Activated CD8-positive, alpha-beta T cell treated with anti-CD3 and anti-CD28 coated beads for 36 hours (primary cell): ENCODE data around the gene C22orf15. TPM values are rescaled to one million over a fixed set of nuclear protein-coding genes. Genes with fewer than 3 reads are reported as not detected.
"Not testable (repeated sequence)": the region's sequence is repeated elsewhere in the genome, so short reads cannot be mapped to it uniquely, and the experiment has no call there.

Experiments
- ATAC-seq: fragments of 200-7000 bp; cut with Tn5 transposase; one replicate; pipeline ENCODE4 v1.10.0; 2021; ENCODE audit warnings: mild to moderate bottlenecking, moderate library complexity
- CTCF ChIA-PET: fragments of 350-600 bp; sonication (Branson Sonifier 250); formaldehyde crosslinking; loops from one replicate; lab custom pipeline; 2021; ENCODE audit warnings: antibody characterized with exemption; lab: Charles Lee
- POLR2A ChIA-PET: fragments of 350-600 bp; sonication (Branson Sonifier 250); formaldehyde crosslinking; loops from one replicate; lab custom pipeline; 2021; ENCODE audit warnings: antibody characterized with exemption; lab: Charles Lee
- DNase-seq: peaks from one replicate; pipeline ENCODE4 v3.0.0-alpha.2; 2020
- H3K27ac Mint-ChIP-seq: one replicate; pipeline ENCODE4 v1.8.0; 2021; ENCODE audit warnings: mild to moderate bottlenecking, mixed read lengths
- H3K27me3 Mint-ChIP-seq: one replicate; pipeline ENCODE4 v1.8.0; 2021; ENCODE audit warnings: mixed read lengths
- H3K36me3 Mint-ChIP-seq: one replicate; pipeline ENCODE4 v1.8.0; 2021; ENCODE audit warnings: low read depth, mixed read lengths
- H3K4me1 Mint-ChIP-seq: one replicate; pipeline ENCODE4 v1.8.0; 2021; ENCODE audit warnings: low read depth, mixed read lengths
- H3K4me3 Mint-ChIP-seq: one replicate; pipeline ENCODE4 v1.8.0; 2021; ENCODE audit warnings: mild to moderate bottlenecking, moderate library complexity, mixed read lengths
- H3K9me3 Mint-ChIP-seq: one replicate; pipeline ENCODE4 v1.8.0; 2021; ENCODE audit warnings: mixed read lengths
- intact Hi-C: fragments of 100-400 bp; cut with micrococcal nuclease; formaldehyde crosslinking; loops from one replicate; pipeline ENCODE4 v1.10.0; 2022
- total RNA-seq, 2 experiments: library from RNA; stranded (reverse); gene quantifications; one replicate each; pipeline ENCODE4 v1.2.3, GENCODE V29; 2021
- TF ChIP-seq, protein P1 (sequence below): fragments of 200-600 bp; IDR thresholded peaks from one replicate; pipeline ENCODE4 v1.8.0; 2022; ENCODE audit warnings: antibody characterized with exemption, mild to moderate bottlenecking

Gene C22orf15
- total RNA-seq, 2 experiments from 2014 or later = 1.1 to 2.1 TPM

DNA sequence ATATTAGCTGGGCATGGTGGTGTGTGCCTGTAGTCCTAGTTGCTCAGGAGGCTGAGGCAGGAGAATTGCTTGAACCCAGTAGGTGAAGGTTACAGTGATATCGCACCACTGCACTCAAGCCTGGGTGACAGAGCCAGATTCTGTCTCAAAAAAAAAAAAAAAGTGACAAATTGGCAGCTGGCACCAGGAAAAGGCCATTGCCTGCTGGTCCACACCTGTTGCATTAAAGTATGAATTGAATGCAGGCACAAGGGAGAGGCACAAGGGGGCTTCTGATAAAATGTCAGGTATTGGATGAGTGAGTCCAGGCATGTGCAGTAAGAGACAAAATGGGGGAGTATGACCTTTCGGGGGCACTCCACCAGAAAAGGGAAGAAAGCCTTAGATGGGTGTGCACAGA lies 40.1 kb upstream of the C22orf15 start:
- Mint-ChIP-seq H3K9me3 (no peaks in the 10 kb centered on the region), H3K27me3 (peaks cover 2% of the 10 kb centered on the region), H3K36me3 (no peaks in the 10 kb centered on the region), H3K4me1 (no peaks in the 10 kb centered on the region), H3K27ac (no peak overlapping the region), H3K4me3 (no peak overlapping the region)
- ChIA-PET POLR2A (interaction anchor here (0.6 kb wide), 1 partner anchor 41 kb away, joined by 3 read pairs; no protein-coding TSS in a partner anchor), CTCF (no interaction called here)
- DNase-seq (no peak), ATAC-seq (no peak)
- intact Hi-C loops = no loop called here
- TF ChIP-seq, protein P1, sequence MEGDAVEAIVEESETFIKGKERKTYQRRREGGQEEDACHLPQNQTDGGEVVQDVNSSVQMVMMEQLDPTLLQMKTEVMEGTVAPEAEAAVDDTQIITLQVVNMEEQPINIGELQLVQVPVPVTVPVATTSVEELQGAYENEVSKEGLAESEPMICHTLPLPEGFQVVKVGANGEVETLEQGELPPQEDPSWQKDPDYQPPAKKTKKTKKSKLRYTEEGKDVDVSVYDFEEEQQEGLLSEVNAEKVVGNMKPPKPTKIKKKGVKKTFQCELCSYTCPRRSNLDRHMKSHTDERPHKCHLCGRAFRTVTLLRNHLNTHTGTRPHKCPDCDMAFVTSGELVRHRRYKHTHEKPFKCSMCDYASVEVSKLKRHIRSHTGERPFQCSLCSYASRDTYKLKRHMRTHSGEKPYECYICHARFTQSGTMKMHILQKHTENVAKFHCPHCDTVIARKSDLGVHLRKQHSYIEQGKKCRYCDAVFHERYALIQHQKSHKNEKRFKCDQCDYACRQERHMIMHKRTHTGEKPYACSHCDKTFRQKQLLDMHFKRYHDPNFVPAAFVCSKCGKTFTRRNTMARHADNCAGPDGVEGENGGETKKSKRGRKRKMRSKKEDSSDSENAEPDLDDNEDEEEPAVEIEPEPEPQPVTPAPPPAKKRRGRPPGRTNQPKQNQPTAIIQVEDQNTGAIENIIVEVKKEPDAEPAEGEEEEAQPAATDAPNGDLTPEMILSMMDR = no peak

DNA sequence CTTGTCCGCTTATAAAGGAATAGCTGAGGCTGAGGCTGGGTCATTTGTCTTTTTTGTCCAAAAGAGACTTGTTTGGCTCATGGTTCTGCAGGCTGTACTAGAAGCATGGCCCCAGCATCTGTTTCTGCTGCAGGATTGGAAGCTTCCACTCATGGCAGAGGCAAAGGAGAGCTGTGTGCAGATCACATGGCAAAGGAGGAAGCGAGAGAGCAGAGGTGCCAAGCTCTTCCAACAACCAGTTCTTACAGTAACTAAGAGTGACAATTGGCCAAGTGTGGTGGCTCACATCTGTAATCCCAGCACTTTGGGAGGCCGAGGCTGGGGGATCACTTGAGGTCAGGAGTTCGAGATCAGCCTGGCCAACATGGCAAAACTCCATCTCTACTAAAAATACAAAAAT lies 34.7 kb upstream of the C22orf15 start:
- H3K36me3 Mint-ChIP-seq, DNase-seq, H3K9me3 Mint-ChIP-seq, H3K27me3 Mint-ChIP-seq, ATAC-seq, H3K4me1 Mint-ChIP-seq, H3K27ac Mint-ChIP-seq, POLR2A ChIA-PET, intact Hi-C loops, H3K4me3 Mint-ChIP-seq: not testable (repeated sequence)
- CTCF ChIA-PET = interaction anchor here (1.9 kb wide), 1 partner anchor 122 kb away, joined by 4 read pairs; no protein-coding TSS in a partner anchor

DNA sequence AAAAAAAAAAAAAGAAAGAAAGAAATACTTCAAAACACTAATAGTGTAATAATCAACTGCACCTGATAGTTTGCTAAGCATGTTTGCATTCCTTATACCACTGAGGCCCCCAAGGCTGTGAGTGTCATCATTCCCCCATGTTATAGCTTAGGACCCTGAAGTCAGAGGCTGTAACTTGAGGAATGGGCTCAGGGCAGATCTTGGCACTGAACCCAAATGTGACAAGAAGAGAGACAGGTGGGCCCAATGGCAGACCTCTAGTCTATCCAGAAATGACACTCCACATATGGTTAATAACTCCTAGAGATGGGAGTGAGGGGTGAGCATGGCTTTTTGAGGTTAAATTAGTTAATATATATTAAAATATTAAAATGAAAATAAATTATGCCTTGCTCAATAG lies 25.1 kb upstream of the C22orf15 start:
- TF ChIP-seq, protein P1 = no peak
- CTCF ChIA-PET = no interaction called here
- H3K27ac Mint-ChIP-seq = no peak overlapping the region
- H3K4me3 Mint-ChIP-seq = no peak overlapping the region
- POLR2A ChIA-PET = no interaction called here
- H3K36me3 Mint-ChIP-seq = no peaks in the 10 kb centered on the region
- H3K9me3 Mint-ChIP-seq = no peaks in the 10 kb centered on the region
- intact Hi-C loops = no loop called here
- DNase-seq (no peak), ATAC-seq (no peak)
- no peaks in the 10 kb centered on the region for H3K27me3 Mint-ChIP-seq
- no peaks in the 10 kb centered on the region for H3K4me1 Mint-ChIP-seq

DNA sequence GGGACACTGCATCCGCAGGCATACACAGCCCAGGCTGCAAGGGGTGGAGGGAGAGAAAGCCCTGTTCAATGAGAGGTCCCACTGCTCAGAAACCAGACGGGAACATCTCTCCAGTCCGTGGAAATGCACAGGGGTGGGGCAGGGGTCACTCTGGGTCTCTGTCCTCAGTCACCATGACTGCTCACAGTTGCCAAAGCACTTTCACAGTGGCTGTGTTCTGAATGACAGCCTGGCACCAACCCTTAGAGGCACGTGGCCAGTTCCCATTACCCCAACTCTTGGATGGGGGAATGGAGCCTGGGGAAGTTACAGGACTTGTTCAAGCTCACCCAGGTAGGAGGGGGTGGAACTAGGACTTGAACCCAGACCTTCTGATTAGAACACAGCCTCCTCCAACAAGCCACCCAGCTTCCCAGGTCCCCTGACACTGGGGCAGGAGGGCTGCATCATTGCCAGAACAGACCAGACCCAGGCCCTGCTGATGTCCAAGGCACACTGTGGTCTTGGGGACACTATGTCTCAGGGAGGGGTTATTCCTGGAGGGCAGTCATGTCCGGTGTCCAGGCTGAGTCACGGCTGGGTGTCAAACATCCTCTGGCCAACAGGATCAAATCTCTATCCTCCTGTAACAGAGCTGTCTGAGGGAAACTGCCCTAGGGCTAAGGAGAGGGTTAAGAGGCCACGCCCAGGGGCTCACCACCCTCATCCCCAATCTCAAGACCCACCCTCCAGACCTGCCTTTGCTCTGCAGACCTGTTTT lies 20.1 kb upstream of the C22orf15 start:
- TF ChIP-seq, protein P1 = no peak
- no peak overlapping the region for H3K4me3 Mint-ChIP-seq
- ATAC-seq (no peak), DNase-seq (no peak)
- CTCF ChIA-PET = interaction anchor here (1.3 kb wide), 1 partner anchor 12 kb away, joined by 3 read pairs; no protein-coding TSS in a partner anchor
- no peaks in the 10 kb centered on the region for H3K4me1 Mint-ChIP-seq
- POLR2A ChIA-PET = no interaction called here
- intact Hi-C loops = no loop called here
- H3K9me3 Mint-ChIP-seq = peaks cover 11% of the 10 kb centered on the region
- no peak overlapping the region for H3K27ac Mint-ChIP-seq
- peaks cover 24% of the 10 kb centered on the region for H3K36me3 Mint-ChIP-seq
- no peaks in the 10 kb centered on the region for H3K27me3 Mint-ChIP-seq

DNA sequence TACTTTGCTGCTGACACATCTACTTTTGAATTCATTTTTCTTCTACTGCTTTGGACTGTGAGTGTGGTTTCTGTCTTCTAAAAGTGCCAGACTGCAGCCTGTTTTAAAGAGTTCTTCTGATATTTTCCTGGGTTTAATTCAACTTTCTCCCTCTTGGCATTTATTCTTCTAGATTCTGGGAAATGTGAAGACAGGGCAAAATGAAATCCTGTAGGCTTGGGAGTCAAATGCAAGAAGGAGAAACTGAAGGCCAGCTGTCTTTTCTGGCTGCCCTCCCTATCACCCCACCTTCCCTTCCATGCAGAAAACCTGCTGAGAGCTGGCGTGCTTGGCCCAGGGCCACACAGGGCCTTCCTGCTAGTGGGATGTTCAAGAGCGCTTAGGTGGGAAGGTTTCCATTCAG lies 19.5 kb upstream of the C22orf15 start:
- TF ChIP-seq, protein P1 = no peak
- H3K36me3 Mint-ChIP-seq = peaks cover 24% of the 10 kb centered on the region
- ATAC-seq (no peak), DNase-seq (no peak)
- CTCF ChIA-PET = interaction anchor here (1.3 kb wide), 1 partner anchor 12 kb away, joined by 3 read pairs; no protein-coding TSS in a partner anchor
- H3K4me3 Mint-ChIP-seq = no peak overlapping the region
- intact Hi-C loops = no loop called here
- POLR2A ChIA-PET = interaction anchor here (1.7 kb wide), 1 partner anchor 26 kb away, joined by 6 read pairs; no protein-coding TSS in a partner anchor
- H3K27me3 Mint-ChIP-seq = no peaks in the 10 kb centered on the region
- no peaks in the 10 kb centered on the region for H3K4me1 Mint-ChIP-seq
- H3K9me3 Mint-ChIP-seq = peaks cover 11% of the 10 kb centered on the region
- H3K27ac Mint-ChIP-seq = no peak overlapping the region
